Measurements from ENCODE around the gene NEK7.

GRCh38 chr1:198119906-198120305, 36.9 kb upstream of the NEK7 start:
- TF ChIP-seq ELF4 (CRISPR knock-in tag; IDR thresholded peaks at IDR 0.05) = no peak
- TF ChIP-seq ZBTB40 (IDR thresholded peaks at IDR 0.05) = no peak
- no peak for TF ChIP-seq ZBTB40 (CRISPR knock-in tag; IDR thresholded peaks at IDR 0.05)
- TF ChIP-seq ZNF121 (CRISPR knock-in tag; conservative IDR thresholded peaks at IDR 0.05) = no peak
- TF ChIP-seq ATF6 (CRISPR knock-in tag; IDR thresholded peaks at IDR 0.05) = no peak
- no peak for TF ChIP-seq CTCF (IDR thresholded peaks at IDR 0.05 in 2 of 3, conservative IDR thresholded peaks at IDR 0.05 in 1 of 3; ENCODE audit: insufficient read depth in 2 of 3, low read depth in 1 of 3, low read length in 3 of 3)
